Measurements from ENCODE around the gene HIP1R.
A peak's percentile ranks its signal among the peaks of the same experiment; 100 is the strongest.

HIP1R gene

DNA sequence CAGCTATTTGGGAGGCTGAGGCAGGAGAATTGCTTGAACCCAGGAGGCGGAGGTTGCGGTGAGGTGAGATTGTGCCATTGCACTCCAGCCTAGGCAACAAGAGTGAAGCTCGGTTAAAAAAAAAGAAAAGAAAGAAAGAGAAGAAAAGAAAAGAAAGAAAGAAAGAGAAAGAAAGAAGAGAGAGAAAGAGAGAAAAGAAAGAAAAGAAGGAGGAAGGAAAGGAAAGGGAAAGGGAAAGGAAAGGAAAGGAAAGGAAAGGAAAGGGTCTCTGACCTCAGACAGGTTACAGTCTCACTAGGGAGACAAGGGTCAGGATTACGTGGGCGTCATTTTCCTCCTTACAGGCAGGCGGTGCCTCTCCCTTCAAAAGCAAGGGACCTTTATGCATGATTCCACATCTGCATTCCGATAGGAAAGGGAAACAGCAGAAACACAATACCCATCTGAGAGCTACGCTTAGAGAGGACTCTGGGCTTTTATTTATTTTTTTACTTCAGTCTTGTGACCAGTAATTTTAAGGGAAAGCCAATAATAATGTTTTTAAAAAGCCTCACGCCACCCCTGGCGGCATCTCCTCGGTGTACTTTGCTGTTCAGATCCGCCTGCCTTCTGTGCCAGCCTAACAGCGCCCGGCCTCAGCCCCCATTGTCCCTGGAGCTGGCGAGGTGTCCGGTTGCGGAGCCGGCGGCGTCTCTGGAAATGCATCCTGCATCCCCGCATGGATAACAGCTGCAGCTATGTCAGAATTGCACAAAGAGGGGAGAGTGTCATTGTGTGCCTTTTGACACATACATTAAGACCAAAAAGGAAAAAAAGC is 945 bp upstream of the HIP1R start (continued):
- TF ChIP-seq, protein P1, sequence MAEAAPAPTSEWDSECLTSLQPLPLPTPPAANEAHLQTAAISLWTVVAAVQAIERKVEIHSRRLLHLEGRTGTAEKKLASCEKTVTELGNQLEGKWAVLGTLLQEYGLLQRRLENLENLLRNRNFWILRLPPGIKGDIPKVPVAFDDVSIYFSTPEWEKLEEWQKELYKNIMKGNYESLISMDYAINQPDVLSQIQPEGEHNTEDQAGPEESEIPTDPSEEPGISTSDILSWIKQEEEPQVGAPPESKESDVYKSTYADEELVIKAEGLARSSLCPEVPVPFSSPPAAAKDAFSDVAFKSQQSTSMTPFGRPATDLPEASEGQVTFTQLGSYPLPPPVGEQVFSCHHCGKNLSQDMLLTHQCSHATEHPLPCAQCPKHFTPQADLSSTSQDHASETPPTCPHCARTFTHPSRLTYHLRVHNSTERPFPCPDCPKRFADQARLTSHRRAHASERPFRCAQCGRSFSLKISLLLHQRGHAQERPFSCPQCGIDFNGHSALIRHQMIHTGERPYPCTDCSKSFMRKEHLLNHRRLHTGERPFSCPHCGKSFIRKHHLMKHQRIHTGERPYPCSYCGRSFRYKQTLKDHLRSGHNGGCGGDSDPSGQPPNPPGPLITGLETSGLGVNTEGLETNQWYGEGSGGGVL (tag by site-specific recombination; IDR thresholded peaks at IDR 0.05) = 0 out of 2 replicates have a peak, but pooled peaks have one; percentile 14
- TF ChIP-seq MYNN (tag by site-specific recombination; IDR thresholded peaks at IDR 0.05; ENCODE audit: borderline replicate concordance) (peak; percentile 54; the same call in 1 of the 2 replicates), ZNF341 (tag by site-specific recombination; IDR thresholded peaks at IDR 0.05; ENCODE audit: low read depth) (peak; percentile 86), KLF1 (tag by site-specific recombination; IDR thresholded peaks at IDR 0.05) (0 out of 2 replicates have a peak, but pooled peaks have one; percentile 7), ZNF623 (tag by site-specific recombination; IDR thresholded peaks at IDR 0.05) (no peak), ZBTB17 (tag by site-specific recombination; IDR thresholded peaks at IDR 0.05) (peak; percentile 87), ZNF600 (tag by site-specific recombination; IDR thresholded peaks at IDR 0.05) (peak; percentile 99), ZNF416 (tag by site-specific recombination; IDR thresholded peaks at IDR 0.05) (no peak), ZNF561 (tag by site-specific recombination; IDR thresholded peaks at IDR 0.05; ENCODE audit: borderline replicate concordance) (peak; percentile 39; the same call in 1 of the 2 replicates), ZSCAN23 (tag by site-specific recombination; IDR thresholded peaks at IDR 0.05) (0 out of 2 replicates have a peak, but pooled peaks have one; percentile 19), ZNF548 (tag by site-specific recombination; IDR thresholded peaks at IDR 0.05) (no peak), ZFP3 (tag by site-specific recombination; IDR thresholded peaks at IDR 0.05; ENCODE audit: low read depth) (no peak), GLIS1 (tag by site-specific recombination; IDR thresholded peaks at IDR 0.05) (0 out of 2 replicates have a peak, but pooled peaks have one; percentile 12), ZNF354C (tag by site-specific recombination; IDR thresholded peaks at IDR 0.05; ENCODE audit: borderline replicate concordance, low read depth) (no peak), ZNF404 (tag by site-specific recombination; IDR thresholded peaks at IDR 0.05) (no peak), HOXD13 (CRISPR knock-in tag; IDR thresholded peaks at IDR 0.05; ENCODE audit: borderline replicate concordance) (no peak)
- TF ChIP-seq, protein P2, sequence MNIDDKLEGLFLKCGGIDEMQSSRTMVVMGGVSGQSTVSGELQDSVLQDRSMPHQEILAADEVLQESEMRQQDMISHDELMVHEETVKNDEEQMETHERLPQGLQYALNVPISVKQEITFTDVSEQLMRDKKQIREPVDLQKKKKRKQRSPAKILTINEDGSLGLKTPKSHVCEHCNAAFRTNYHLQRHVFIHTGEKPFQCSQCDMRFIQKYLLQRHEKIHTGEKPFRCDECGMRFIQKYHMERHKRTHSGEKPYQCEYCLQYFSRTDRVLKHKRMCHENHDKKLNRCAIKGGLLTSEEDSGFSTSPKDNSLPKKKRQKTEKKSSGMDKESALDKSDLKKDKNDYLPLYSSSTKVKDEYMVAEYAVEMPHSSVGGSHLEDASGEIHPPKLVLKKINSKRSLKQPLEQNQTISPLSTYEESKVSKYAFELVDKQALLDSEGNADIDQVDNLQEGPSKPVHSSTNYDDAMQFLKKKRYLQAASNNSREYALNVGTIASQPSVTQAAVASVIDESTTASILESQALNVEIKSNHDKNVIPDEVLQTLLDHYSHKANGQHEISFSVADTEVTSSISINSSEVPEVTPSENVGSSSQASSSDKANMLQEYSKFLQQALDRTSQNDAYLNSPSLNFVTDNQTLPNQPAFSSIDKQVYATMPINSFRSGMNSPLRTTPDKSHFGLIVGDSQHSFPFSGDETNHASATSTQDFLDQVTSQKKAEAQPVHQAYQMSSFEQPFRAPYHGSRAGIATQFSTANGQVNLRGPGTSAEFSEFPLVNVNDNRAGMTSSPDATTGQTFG (tag by site-specific recombination; IDR thresholded peaks at IDR 0.05; ENCODE audit: borderline replicate concordance) = no peak
- TF ChIP-seq, protein P3, sequence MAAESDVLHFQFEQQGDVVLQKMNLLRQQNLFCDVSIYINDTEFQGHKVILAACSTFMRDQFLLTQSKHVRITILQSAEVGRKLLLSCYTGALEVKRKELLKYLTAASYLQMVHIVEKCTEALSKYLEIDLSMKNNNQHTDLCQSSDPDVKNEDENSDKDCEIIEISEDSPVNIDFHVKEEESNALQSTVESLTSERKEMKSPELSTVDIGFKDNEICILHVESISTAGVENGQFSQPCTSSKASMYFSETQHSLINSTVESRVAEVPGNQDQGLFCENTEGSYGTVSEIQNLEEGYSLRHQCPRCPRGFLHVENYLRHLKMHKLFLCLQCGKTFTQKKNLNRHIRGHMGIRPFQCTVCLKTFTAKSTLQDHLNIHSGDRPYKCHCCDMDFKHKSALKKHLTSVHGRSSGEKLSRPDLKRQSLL (tag by site-specific recombination; IDR thresholded peaks at IDR 0.05) = no peak
- TF ChIP-seq, protein P4, sequence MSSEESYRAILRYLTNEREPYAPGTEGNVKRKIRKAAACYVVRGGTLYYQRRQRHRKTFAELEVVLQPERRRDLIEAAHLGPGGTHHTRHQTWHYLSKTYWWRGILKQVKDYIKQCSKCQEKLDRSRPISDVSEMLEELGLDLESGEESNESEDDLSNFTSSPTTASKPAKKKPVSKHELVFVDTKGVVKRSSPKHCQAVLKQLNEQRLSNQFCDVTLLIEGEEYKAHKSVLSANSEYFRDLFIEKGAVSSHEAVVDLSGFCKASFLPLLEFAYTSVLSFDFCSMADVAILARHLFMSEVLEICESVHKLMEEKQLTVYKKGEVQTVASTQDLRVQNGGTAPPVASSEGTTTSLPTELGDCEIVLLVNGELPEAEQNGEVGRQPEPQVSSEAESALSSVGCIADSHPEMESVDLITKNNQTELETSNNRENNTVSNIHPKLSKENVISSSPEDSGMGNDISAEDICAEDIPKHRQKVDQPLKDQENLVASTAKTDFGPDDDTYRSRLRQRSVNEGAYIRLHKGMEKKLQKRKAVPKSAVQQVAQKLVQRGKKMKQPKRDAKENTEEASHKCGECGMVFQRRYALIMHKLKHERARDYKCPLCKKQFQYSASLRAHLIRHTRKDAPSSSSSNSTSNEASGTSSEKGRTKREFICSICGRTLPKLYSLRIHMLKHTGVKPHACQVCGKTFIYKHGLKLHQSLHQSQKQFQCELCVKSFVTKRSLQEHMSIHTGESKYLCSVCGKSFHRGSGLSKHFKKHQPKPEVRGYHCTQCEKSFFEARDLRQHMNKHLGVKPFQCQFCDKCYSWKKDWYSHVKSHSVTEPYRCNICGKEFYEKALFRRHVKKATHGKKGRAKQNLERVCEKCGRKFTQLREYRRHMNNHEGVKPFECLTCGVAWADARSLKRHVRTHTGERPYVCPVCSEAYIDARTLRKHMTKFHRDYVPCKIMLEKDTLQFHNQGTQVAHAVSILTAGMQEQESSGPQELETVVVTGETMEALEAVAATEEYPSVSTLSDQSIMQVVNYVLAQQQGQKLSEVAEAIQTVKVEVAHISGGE (tag by site-specific recombination; conservative IDR thresholded peaks at IDR 0.05; ENCODE audit: low read depth) = peak; percentile 39; the same call in 1 of the 2 replicates
- TF ChIP-seq, protein P5, sequence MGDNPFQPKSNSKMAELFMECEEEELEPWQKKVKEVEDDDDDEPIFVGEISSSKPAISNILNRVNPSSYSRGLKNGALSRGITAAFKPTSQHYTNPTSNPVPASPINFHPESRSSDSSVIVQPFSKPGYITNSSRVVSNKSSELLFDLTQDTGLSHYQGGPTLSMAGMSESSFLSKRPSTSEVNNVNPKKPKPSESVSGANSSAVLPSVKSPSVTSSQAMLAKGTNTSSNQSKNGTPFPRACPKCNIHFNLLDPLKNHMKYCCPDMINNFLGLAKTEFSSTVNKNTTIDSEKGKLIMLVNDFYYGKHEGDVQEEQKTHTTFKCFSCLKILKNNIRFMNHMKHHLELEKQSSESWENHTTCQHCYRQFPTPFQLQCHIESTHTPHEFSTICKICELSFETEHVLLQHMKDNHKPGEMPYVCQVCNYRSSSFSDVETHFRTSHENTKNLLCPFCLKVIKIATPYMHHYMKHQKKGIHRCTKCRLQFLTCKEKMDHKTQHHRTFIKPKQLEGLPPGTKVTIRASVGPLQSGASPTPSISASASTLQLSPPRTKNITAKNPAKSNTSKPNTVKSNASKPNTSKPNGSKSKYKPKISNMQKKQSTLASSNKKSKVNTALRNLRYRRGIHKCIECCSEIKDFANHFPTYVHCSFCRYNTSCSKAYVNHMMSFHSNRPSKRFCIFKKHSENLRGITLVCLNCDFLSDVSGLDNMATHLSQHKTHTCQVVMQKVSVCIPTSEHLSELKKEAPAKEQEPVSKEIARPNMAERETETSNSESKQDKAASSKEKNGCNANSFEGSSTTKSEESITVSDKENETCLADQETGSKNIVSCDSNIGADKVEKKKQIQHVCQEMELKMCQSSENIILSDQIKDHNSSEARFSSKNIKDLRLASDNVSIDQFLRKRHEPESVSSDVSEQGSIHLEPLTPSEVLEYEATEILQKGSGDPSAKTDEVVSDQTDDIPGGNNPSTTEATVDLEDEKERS (tag by site-specific recombination; IDR thresholded peaks at IDR 0.05) = no peak
- TF ChIP-seq, protein P6, sequence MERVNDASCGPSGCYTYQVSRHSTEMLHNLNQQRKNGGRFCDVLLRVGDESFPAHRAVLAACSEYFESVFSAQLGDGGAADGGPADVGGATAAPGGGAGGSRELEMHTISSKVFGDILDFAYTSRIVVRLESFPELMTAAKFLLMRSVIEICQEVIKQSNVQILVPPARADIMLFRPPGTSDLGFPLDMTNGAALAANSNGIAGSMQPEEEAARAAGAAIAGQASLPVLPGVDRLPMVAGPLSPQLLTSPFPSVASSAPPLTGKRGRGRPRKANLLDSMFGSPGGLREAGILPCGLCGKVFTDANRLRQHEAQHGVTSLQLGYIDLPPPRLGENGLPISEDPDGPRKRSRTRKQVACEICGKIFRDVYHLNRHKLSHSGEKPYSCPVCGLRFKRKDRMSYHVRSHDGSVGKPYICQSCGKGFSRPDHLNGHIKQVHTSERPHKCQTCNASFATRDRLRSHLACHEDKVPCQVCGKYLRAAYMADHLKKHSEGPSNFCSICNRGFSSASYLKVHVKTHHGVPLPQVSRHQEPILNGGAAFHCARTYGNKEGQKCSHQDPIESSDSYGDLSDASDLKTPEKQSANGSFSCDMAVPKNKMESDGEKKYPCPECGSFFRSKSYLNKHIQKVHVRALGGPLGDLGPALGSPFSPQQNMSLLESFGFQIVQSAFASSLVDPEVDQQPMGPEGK (tag by site-specific recombination; IDR thresholded peaks at IDR 0.05) = no peak

All from HEK293 (cell line).